ENCODE results near the gene ADAMTS6. TPM values are rescaled to one million over a fixed set of nuclear protein-coding genes. Genes with fewer than 3 reads are reported as not detected.
"Not testable (repeated sequence)": the region's sequence is repeated elsewhere in the genome, so short reads cannot be mapped to it uniquely, and the experiment has no call there.

Gene ADAMTS6
- under 1 TPM; 0.44 to 0.45 TPM for total RNA-seq

DNA sequence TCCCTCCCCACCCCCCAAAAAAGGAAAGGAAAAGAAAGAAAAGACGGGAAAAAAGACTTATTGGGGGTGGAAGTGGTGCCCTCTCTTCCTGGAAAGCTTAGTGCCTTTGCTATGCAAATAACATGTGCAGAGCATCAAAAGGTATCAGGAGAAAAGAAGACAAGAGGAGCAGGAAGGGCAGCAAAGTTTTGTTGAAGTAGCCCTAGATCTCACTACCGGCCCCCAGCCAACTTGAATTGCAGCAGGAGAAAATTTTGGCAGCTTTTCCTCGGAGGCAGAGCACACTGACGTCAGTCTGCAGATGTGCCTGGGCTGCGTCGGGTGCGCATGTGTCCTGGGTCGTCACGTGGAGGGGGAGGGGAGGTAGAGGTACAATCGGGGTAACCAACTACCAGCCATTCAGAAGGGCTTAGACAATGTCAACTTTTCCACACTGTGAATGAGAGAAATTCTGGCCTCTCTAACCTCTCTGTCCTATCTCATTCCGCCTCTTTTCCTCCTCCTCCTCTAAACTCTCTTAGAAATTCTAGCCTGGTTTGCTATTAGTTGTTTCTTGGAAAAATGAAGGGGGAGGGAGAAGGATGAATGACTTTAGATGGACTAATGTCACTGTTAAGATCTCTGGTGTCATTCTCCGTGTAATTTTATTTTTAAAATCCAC, at the start of gene ADAMTS6:
Gene ADAMTS6 (minus strand): TSS at position 286 of the 661 bp plus-strand sequence. CDS start 8,247 bp downstream, outside the sequence.
- ChIA-PET POLR2A (interaction anchor here (0.5 to 1.2 kb wide), 4 partner anchors 25 to 444 kb away, joined by 3 to 5 read pairs (median 3); partner anchors contain the start of genes CENPK and PPWD1), CTCF (interaction anchor here (1.0 to 4.2 kb wide), 5 partner anchors 16 to 671 kb away, joined by 3 to 71 read pairs (median 6); no protein-coding TSS in a partner anchor)
- no peaks in the 10 kb centered on the region for H3K9me3 Mint-ChIP-seq
- H3K36me3 Mint-ChIP-seq: no peaks in the 10 kb centered on the region
- H3K27ac Mint-ChIP-seq: peak within 1 kb of the TSS; percentile 50
- H3K4me1 Mint-ChIP-seq (ENCODE audit: low read depth): peaks cover 8% of the 10 kb centered on the region
- no peak within 1 kb of the TSS for H3K4me3 Mint-ChIP-seq
- DNase-seq: peak; percentile 84
- intact Hi-C loops (cut with micrococcal nuclease): loop anchor here (1.0 to 10.0 kb wide), 6 partner anchors 240 to 1257 kb away; partner anchors contain the start of genes CWC27 and SREK1IP1
- peaks cover 2% of the 10 kb centered on the region for H3K27me3 Mint-ChIP-seq

- DNase-seq: no peak
- H3K27me3 Mint-ChIP-seq: no peaks in the 10 kb centered on the region
Measured at GRCh38 chr5:65530904-65531303, 49.2 kb upstream of the ADAMTS6 start.

GRCh38 chr5:65525726-65526125, 44.0 kb upstream of the ADAMTS6 start:
- H3K9me3 Mint-ChIP-seq: no peaks in the 10 kb centered on the region
- H3K4me3 Mint-ChIP-seq: no peak overlapping the region
- peaks cover 19% of the 10 kb centered on the region for H3K36me3 Mint-ChIP-seq
- H3K27me3 Mint-ChIP-seq: no peaks in the 10 kb centered on the region
- no peak for DNase-seq
- no peaks in the 10 kb centered on the region for H3K4me1 Mint-ChIP-seq (ENCODE audit: low read depth)
- no peak overlapping the region for H3K27ac Mint-ChIP-seq
- POLR2A ChIA-PET: no interaction called here
- intact Hi-C loops (cut with micrococcal nuclease): no loop called here
- CTCF ChIA-PET: no interaction called here

More at GRCh38 chr5:65530904-65531303, 49.2 kb upstream of the ADAMTS6 start:
- CTCF ChIA-PET: no interaction called here
- Mint-ChIP-seq H3K4me1 (ENCODE audit: low read depth) (no peaks in the 10 kb centered on the region), H3K36me3 (peaks cover 16% of the 10 kb centered on the region), H3K9me3 (no peaks in the 10 kb centered on the region), H3K27ac (no peak overlapping the region), H3K4me3 (no peak overlapping the region)
- POLR2A ChIA-PET: no interaction called here
- intact Hi-C loops (cut with micrococcal nuclease): no loop called here

DNA sequence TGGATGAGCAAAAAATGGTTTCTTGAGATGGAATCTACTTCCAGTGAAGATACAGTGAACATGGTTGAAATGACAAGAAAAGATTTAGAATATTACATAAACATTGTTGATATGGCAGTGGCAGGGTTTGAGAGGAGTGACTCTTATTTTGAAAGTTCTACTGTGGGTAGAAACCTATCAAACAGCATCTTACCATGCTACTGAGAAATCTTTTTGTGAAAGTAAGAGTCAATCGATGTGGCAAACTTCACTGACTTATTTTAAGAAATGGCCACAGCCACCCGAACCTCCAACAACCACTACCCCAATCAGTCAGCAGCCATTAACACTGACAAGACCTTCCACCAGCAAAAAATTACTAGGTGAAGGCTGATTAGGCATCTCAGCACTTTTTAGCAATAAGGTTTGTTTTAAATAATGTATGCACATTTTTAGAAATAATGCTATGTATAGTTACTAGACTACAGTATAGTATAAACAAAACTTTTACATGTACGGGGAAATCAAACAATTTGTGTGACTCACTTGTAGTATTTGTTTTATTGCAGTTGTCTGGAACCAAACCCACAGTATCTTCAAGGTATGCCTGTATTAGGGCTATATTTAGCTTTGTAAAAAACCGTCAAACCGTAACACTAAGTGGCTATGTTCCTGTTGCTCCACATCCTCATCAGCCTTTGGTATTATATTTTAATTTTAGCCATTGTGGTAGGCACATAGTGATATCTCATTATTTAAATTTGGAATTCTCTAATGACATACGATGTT, 30.6 kb upstream of the ADAMTS6 start:
- DNase-seq: no peak
- H3K27me3 Mint-ChIP-seq: no peaks in the 10 kb centered on the region
- no peaks in the 10 kb centered on the region for H3K4me1 Mint-ChIP-seq (ENCODE audit: low read depth)
- no peaks in the 10 kb centered on the region for H3K9me3 Mint-ChIP-seq
- no peak overlapping the region for H3K27ac Mint-ChIP-seq
- intact Hi-C loops (cut with micrococcal nuclease): no loop called here
- H3K36me3 Mint-ChIP-seq: no peaks in the 10 kb centered on the region
- ChIA-PET CTCF (no interaction called here), POLR2A (no interaction called here)
- no peak overlapping the region for H3K4me3 Mint-ChIP-seq

DNA sequence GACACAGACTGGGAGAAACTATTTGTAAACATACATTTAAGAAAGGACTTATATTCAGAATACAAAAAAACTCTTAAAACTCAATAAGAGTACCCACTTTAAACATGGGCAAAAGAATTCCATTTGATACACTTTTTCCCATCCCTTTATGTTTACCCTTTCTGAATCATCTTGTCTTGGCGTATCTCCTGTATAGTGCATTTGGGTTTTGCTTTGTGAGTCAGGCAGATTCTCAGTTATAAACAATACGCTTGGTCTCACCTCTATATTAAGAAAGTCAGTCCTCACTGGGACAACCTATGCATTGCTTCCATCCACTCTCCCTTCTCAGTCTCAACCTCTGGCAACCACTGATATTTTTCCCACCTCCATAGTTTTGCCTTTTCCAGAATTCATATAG, 27.3 kb upstream of the ADAMTS6 start:
- H3K4me1 Mint-ChIP-seq (ENCODE audit: low read depth): no peaks in the 10 kb centered on the region
- POLR2A ChIA-PET: no interaction called here
- no peak overlapping the region for H3K4me3 Mint-ChIP-seq
- DNase-seq: no peak
- H3K27me3 Mint-ChIP-seq: no peaks in the 10 kb centered on the region
- CTCF ChIA-PET: no interaction called here
- H3K36me3 Mint-ChIP-seq: no peaks in the 10 kb centered on the region
- intact Hi-C loops (cut with micrococcal nuclease): no loop called here
- H3K27ac Mint-ChIP-seq: no peak overlapping the region
- no peaks in the 10 kb centered on the region for H3K9me3 Mint-ChIP-seq

DNA sequence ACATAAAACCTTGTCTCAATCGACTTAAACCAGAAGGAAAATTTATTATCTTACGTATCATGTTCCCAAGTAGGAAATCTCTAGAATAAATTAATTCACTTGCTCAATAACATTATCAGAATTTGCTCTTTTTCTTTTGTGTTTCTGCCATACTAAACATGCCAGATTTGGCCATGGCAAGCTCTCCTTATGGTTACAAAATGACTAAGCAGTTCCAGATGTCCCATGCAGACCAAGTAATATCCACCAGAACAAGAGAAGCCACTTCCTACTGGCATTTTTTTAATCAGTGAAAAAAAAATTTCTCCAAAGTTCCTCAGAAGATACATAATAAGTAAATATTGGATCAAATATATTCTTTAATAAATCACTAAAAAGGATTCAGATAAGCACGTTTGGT, 25.2 kb upstream of the ADAMTS6 start:
- Mint-ChIP-seq H3K27ac (no peak overlapping the region), H3K27me3 (no peaks in the 10 kb centered on the region), H3K9me3 (no peaks in the 10 kb centered on the region), H3K36me3 (peaks cover 2% of the 10 kb centered on the region), H3K4me1 (ENCODE audit: low read depth) (no peaks in the 10 kb centered on the region), H3K4me3 (no peak overlapping the region)
- ChIA-PET POLR2A (interaction anchor here (0.7 kb wide), 1 partner anchor 26 kb away, joined by 3 read pairs; the partner anchor contains the start of gene ADAMTS6), CTCF (no interaction called here)
- no peak for DNase-seq
- intact Hi-C loops (cut with micrococcal nuclease): no loop called here

DNA sequence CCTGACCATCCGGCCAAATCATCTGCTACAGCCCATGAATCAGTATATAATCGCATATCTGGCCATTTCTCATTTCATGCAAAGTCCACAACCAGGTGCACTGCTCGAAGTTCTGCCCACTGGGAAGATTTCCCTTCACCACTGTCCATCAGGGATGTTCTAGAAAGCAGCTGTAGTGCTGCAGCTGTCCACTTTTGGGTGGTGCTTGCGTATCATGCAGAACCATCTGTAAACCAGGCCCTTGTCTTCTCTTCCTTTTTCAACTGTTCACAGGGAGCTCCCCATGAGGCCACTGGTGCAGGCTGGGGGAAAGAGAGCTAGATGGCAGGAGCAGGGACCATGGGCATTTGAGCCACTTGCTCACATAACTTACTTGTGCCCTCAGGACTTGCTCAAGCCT, 7.4 kb upstream of the ADAMTS6 start:
- CTCF ChIA-PET: interaction anchor here (0.6 kb wide), 1 partner anchor 863 kb away, joined by 4 read pairs; no protein-coding TSS in a partner anchor
- POLR2A ChIA-PET: no interaction called here

DNA sequence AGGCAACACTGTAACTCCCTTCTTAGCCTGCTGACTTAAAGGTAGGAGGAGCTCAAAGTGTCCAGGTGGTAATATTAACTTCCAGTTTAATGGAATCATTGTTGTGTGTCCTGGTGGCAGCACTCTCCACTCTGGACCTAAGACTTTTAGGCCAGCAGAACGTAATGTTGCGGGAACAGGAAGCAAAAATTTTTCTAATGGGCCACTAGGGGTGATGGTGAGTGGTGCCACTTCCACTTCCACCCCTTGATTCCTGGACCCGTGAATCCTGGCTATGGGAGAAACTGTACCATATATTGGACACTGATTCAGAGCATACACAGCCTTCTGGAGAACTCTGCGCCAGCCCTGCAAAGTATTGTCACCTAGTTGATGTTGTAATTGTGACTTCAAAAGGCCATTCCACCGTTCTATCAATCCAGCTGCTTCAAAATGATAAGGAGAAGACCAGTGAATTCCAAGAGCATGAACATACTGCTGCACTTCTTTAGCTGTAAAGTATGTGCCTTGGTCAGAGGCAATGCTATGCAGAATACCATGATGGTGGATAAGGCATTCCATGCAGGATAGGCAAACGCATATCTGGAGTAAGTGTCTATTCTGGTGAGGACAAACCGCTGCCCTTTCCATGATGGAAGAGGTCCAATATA, 6.4 kb upstream of the ADAMTS6 start:
- DNase-seq; H3K4me1 Mint-ChIP-seq (ENCODE audit: low read depth); H3K4me3 Mint-ChIP-seq; H3K27ac Mint-ChIP-seq; H3K27me3 Mint-ChIP-seq; CTCF ChIA-PET; H3K36me3 Mint-ChIP-seq; POLR2A ChIA-PET; H3K9me3 Mint-ChIP-seq: not testable (repeated sequence)
- intact Hi-C loops (cut with micrococcal nuclease): loop anchor here (10.0 kb wide), 1 partner anchor 1263 kb away; no protein-coding TSS in a partner anchor

More for the DNA sequence above, 7.4 kb upstream of the ADAMTS6 start:
- H3K9me3 Mint-ChIP-seq: no peaks in the 10 kb centered on the region
- no peaks in the 10 kb centered on the region for H3K36me3 Mint-ChIP-seq
- H3K4me3 Mint-ChIP-seq: no peak overlapping the region
- DNase-seq: no peak
- no peaks in the 10 kb centered on the region for H3K27me3 Mint-ChIP-seq
- intact Hi-C loops (cut with micrococcal nuclease): loop anchor here (10.0 kb wide), 1 partner anchor 1264 kb away; no protein-coding TSS in a partner anchor
- H3K27ac Mint-ChIP-seq: no peak overlapping the region
- no peaks in the 10 kb centered on the region for H3K4me1 Mint-ChIP-seq (ENCODE audit: low read depth)

DNA sequence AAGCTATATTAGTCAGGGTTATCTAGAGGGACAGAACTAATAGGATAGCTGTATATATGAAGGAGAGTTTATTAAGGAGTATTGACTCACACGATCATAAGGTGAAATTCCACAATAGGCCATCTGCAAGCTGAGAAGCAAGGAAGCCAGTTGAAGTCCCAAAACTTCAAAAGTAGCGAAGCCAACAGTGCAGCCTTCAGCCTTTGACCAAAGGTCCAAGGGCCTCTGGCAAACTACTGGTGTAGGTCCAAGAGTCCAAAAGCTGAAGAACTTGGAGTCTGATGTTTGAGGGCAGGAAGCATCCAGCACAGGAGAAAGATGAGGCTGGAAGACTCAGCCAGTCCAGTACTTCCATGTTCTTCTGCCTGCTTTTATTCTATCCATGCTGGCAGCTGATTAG, 5.1 kb upstream of the ADAMTS6 start:
- H3K36me3 Mint-ChIP-seq; H3K9me3 Mint-ChIP-seq; POLR2A ChIA-PET; H3K4me3 Mint-ChIP-seq; H3K4me1 Mint-ChIP-seq (ENCODE audit: low read depth); H3K27ac Mint-ChIP-seq; DNase-seq; H3K27me3 Mint-ChIP-seq: not testable (repeated sequence)
- intact Hi-C loops (cut with micrococcal nuclease): loop anchor here (10.0 kb wide), 1 partner anchor 1262 kb away; no protein-coding TSS in a partner anchor
- CTCF ChIA-PET: interaction anchor here (1.6 kb wide), 1 partner anchor 676 kb away, joined by 5 read pairs; no protein-coding TSS in a partner anchor

DNA sequence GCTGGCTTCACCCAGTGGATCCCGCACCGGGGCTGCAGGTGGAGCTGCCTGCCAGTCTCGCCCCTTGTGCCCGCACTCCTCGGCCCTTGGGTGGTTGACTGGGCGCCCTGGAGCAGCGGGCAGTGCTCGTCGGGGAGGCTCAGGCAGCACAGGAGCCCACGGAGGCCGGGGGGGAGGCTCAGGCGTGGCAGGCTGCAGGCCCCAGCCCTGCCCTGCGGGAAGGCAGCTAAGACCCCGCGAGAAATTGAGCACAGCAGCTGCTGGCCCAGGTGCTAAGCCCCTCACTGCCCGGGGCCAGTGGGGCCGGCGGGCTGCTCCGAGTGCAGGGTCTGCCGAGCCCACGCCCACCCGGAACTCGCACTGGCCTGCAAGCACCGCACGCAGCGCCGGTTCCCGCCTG, 3.7 kb upstream of the ADAMTS6 start:
- ChIA-PET CTCF (interaction anchor here (1.4 to 3.7 kb wide), 3 partner anchors 382 to 851 kb away, joined by 3 to 23 read pairs (median 5); no protein-coding TSS in a partner anchor), POLR2A (no interaction called here)
- H3K36me3 Mint-ChIP-seq: no peaks in the 10 kb centered on the region
- H3K4me1 Mint-ChIP-seq (ENCODE audit: low read depth): peaks cover 8% of the 10 kb centered on the region
- H3K27ac Mint-ChIP-seq: no peak overlapping the region
- H3K9me3 Mint-ChIP-seq: no peaks in the 10 kb centered on the region
- intact Hi-C loops (cut with micrococcal nuclease): loop anchor here (10.0 kb wide), 1 partner anchor 1261 kb away; no protein-coding TSS in a partner anchor
- H3K4me3 Mint-ChIP-seq: no peak overlapping the region
- no peak for DNase-seq
- no peaks in the 10 kb centered on the region for H3K27me3 Mint-ChIP-seq

- H3K4me3 Mint-ChIP-seq: no peak overlapping the region
- CTCF ChIA-PET: interaction anchor here (0.7 to 4.2 kb wide), 26 partner anchors 12 to 852 kb away, joined by 3 to 71 read pairs (median 4); partner anchors contain the start of genes CENPK, CWC27, PPWD1 and SREK1IP1
- H3K4me1 Mint-ChIP-seq (ENCODE audit: low read depth): peaks cover 8% of the 10 kb centered on the region
- no peaks in the 10 kb centered on the region for H3K36me3 Mint-ChIP-seq
- H3K27ac Mint-ChIP-seq: no peak overlapping the region
- H3K9me3 Mint-ChIP-seq: no peaks in the 10 kb centered on the region
- intact Hi-C loops (cut with micrococcal nuclease): loop anchor here (1.0 to 10.0 kb wide), 11 partner anchors 141 to 1259 kb away; partner anchors contain the start of genes CWC27, SREK1IP1 and TRIM23
- H3K27me3 Mint-ChIP-seq: no peaks in the 10 kb centered on the region
- DNase-seq: no peak
- POLR2A ChIA-PET: no interaction called here
Measured at GRCh38 chr5:65483546-65484346, 2.0 kb upstream of the ADAMTS6 start.

Data from activated CD4-positive, alpha-beta memory T cell treated with anti-CD3 and anti-CD28 coated beads for 36 hours (primary cell).